Suprapubic skin (tissue), 4 donors: Measurements from ENCODE around the gene CFAP77. TPM values are rescaled to one million over a fixed set of nuclear protein-coding genes. Genes with fewer than 3 reads are reported as not detected.

ENCODE experiments used
- DNase-seq, 2 donors: peaks; one replicate each; pipeline ENCODE4 v3.0.0-alpha.2; 2019; ENCODE audit warnings: low spot score in 2 of 2
- H3K27ac ChIP-seq: fragments of 200-600 bp; sonication (generic); one replicate; pipeline ENCODE4 v1.5.1; 2019
- H3K27me3 ChIP-seq: fragments of 200-600 bp; sonication (generic); one replicate; pipeline ENCODE4 v1.5.1; 2019
- H3K36me3 ChIP-seq: fragments of 200-600 bp; sonication (generic); one replicate; pipeline ENCODE4 v1.5.1; 2019
- H3K4me1 ChIP-seq: fragments of 200-600 bp; sonication (generic); one replicate; pipeline ENCODE4 v1.5.1; 2019
- H3K4me3 ChIP-seq: fragments of 200-600 bp; sonication (generic); one replicate; pipeline ENCODE4 v1.5.1; 2019; ENCODE audit warnings: mild to moderate bottlenecking
- H3K9me3 ChIP-seq: fragments of 200-600 bp; sonication (generic); one replicate; pipeline ENCODE4 v1.5.1; 2019
- EP300 ChIP-seq: sonication (generic); formaldehyde crosslinking; IDR thresholded peaks from one replicate; pipeline ENCODE4 v1.6.1; 2017; ENCODE audit warnings: antibody characterized with exemption
- POLR2A ChIP-seq, 2 donors: fragments of 450-650 bp; IDR thresholded peaks; one replicate each; pipeline ENCODE4 v1.6.1; 2017; ENCODE audit warnings: antibody characterized with exemption in 2 of 2, mild to moderate bottlenecking in 2 of 2, moderate library complexity in 2 of 2
- POLR2AphosphoS5 ChIP-seq, 3 donors: sonication (generic); formaldehyde crosslinking; IDR thresholded peaks; one replicate each; pipeline ENCODE4 v1.6.1; 2017; ENCODE audit warnings: antibody characterized with exemption in 3 of 3
- WGBS: methylation state at CpG from one replicate; pipeline ENCODE4 v1.1.5; 2018; 5-methylcytosine and 5-hydroxymethylcytosine counted together
- total RNA-seq, 4 donors: library from RNA; depleted of rRNA; stranded (reverse); fragments of >200 nt; gene quantifications; one replicate each; pipeline ENCODE4 v1.1.0, GENCODE V29; 2016
- TF ChIP-seq, protein P1 (sequence below), 2 donors: fragments of 200-600 bp in 1 of 2; fragments of 450-650 bp in 1 of 2; sonication (generic) in 1 of 2; IDR thresholded peaks; one replicate each; pipeline ENCODE4 v1.5.1; 2016 to 2019; ENCODE audit warnings: antibody characterized with exemption in 2 of 2, mild to moderate bottlenecking in 1 of 2, moderate library complexity in 1 of 2

Gene CFAP77
- total RNA-seq, 4 donors from 2014 or later = 1.0 TPM; not detected in 3

- no peak for DNase-seq
- H3K4me1 ChIP-seq = no peaks in the 10 kb centered on the region
- TF ChIP-seq POLR2AphosphoS5 (IDR thresholded peaks at IDR 0.05) = no peak
- TF ChIP-seq EP300 = no peak
- no peak for TF ChIP-seq POLR2A (IDR thresholded peaks at IDR 0.05)
- TF ChIP-seq, protein P1, sequence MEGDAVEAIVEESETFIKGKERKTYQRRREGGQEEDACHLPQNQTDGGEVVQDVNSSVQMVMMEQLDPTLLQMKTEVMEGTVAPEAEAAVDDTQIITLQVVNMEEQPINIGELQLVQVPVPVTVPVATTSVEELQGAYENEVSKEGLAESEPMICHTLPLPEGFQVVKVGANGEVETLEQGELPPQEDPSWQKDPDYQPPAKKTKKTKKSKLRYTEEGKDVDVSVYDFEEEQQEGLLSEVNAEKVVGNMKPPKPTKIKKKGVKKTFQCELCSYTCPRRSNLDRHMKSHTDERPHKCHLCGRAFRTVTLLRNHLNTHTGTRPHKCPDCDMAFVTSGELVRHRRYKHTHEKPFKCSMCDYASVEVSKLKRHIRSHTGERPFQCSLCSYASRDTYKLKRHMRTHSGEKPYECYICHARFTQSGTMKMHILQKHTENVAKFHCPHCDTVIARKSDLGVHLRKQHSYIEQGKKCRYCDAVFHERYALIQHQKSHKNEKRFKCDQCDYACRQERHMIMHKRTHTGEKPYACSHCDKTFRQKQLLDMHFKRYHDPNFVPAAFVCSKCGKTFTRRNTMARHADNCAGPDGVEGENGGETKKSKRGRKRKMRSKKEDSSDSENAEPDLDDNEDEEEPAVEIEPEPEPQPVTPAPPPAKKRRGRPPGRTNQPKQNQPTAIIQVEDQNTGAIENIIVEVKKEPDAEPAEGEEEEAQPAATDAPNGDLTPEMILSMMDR (IDR thresholded peaks at IDR 0.05) = no peak
- H3K36me3 ChIP-seq = peaks cover 67% of the 10 kb centered on the region
- no peaks in the 10 kb centered on the region for H3K9me3 ChIP-seq
- H3K4me3 ChIP-seq = no peak overlapping the region
- 97% methylated on average over 16 of the region's 16 CpGs for WGBS
- no peak overlapping the region for H3K27ac ChIP-seq
- peaks cover 2% of the 10 kb centered on the region for H3K27me3 ChIP-seq
Measured at GRCh38 chr9:132597073-132597775, 187.2 kb downstream of the CFAP77 start.

DNA sequence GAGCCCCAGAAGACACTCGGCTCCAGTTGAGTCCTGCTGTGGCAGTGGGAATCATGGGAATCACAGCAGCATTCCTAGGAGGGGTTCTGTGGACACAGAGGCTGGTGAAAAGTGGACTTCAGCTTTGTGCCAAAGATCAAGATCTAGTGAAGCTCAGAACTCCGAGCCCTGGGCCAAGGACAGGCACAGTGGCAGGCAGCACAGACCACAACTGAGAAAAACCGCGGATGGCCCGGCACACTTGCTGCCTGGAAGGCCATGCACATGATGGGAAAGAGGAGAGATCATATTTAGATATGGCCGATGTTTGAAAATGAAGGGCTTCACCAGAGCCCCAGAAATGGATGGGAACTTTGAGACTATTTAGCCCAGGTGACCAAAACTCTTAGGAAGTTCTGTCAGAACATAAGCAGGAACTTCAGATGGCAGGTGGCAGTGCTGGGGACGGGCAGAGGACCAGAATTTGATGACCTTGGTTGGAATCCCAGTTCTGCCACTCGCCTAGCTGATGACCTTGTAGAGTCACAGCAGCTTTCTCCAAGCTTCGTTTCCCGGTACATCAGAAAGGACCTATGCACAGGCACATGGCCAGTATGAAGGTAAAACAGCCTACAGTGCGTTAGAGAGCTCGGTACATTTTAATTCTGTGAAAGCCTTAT lies 190.4 kb downstream of the CFAP77 start:
- peaks cover 55% of the 10 kb centered on the region for H3K36me3 ChIP-seq
- WGBS = 95% methylated on average over 12 of the region's 12 CpGs

GRCh38 chr9:132602207-132602606 lies 192.2 kb downstream of the CFAP77 start:
- 84% methylated on average over 3 of the region's 3 CpGs for WGBS
- no peaks in the 10 kb centered on the region for H3K4me1 ChIP-seq

More for the DNA sequence above, 190.4 kb downstream of the CFAP77 start:
- Histone ChIP-seq H3K4me3 (no peak overlapping the region), H3K4me1 (no peaks in the 10 kb centered on the region), H3K27me3 (no peaks in the 10 kb centered on the region), H3K9me3 (no peaks in the 10 kb centered on the region), H3K27ac (no peak overlapping the region)
- no peak for DNase-seq
- TF ChIP-seq, protein P1 (IDR thresholded peaks at IDR 0.05) = no peak
- no peak for TF ChIP-seq POLR2A (IDR thresholded peaks at IDR 0.05)
- TF ChIP-seq POLR2AphosphoS5 (IDR thresholded peaks at IDR 0.05) = no peak
- TF ChIP-seq EP300 = no peak

GRCh38 chr9:132605387-132605786 lies 195.4 kb downstream of the CFAP77 start:
- TF ChIP-seq EP300 (no peak), POLR2A (IDR thresholded peaks at IDR 0.05) (no peak), POLR2AphosphoS5 (IDR thresholded peaks at IDR 0.05) (no peak)
- TF ChIP-seq, protein P1 (IDR thresholded peaks at IDR 0.05) = no peak
- Histone ChIP-seq H3K27ac (no peak overlapping the region), H3K4me1 (no peaks in the 10 kb centered on the region), H3K27me3 (no peaks in the 10 kb centered on the region), H3K36me3 (peaks cover 68% of the 10 kb centered on the region), H3K9me3 (no peaks in the 10 kb centered on the region), H3K4me3 (no peak overlapping the region)
- DNase-seq = no peak
- WGBS = 97% methylated on average over 6 of the region's 6 CpGs

More at GRCh38 chr9:132602207-132602606, 192.2 kb downstream of the CFAP77 start:
- H3K27ac ChIP-seq = no peak overlapping the region
- peaks cover 64% of the 10 kb centered on the region for H3K36me3 ChIP-seq
- H3K27me3 ChIP-seq = no peaks in the 10 kb centered on the region
- DNase-seq = no peak
- TF ChIP-seq, protein P1 (IDR thresholded peaks at IDR 0.05) = no peak
- TF ChIP-seq EP300 = no peak
- no peak for TF ChIP-seq POLR2A (IDR thresholded peaks at IDR 0.05)
- TF ChIP-seq POLR2AphosphoS5 (IDR thresholded peaks at IDR 0.05) = no peak
- H3K9me3 ChIP-seq = no peaks in the 10 kb centered on the region
- no peak overlapping the region for H3K4me3 ChIP-seq

DNA sequence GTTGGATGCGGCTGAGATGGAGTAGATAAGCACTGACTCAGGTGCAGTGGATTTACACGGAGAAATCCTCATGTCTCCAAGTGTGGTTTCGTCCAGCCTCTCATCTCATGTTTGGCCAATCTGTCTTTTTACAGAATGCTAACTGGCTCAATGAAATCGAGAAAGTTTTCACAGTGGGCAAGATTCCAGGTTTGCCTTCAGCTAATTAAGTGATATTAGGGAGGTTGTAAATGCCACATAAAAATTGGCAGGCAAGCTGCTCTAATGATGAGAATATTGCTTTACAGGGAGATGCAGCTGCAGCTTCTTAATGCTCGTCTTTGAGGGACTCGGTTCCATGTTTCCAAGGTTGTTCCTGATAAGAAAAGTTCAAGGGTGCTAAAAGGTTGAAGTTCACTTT lies 196.1 kb downstream of the CFAP77 start:
- Histone ChIP-seq H3K27ac (no peak overlapping the region), H3K27me3 (no peaks in the 10 kb centered on the region), H3K36me3 (peaks cover 68% of the 10 kb centered on the region), H3K9me3 (no peaks in the 10 kb centered on the region), H3K4me3 (no peak overlapping the region), H3K4me1 (no peaks in the 10 kb centered on the region)
- WGBS = 71% methylated on average over 6 of the region's 6 CpGs
- TF ChIP-seq POLR2A (IDR thresholded peaks at IDR 0.05) (no peak), POLR2AphosphoS5 (IDR thresholded peaks at IDR 0.05) (no peak), EP300 (no peak)
- TF ChIP-seq, protein P1 (IDR thresholded peaks at IDR 0.05) = no peak
- no peak for DNase-seq
